ENCODE measurements around the gene CORO2B.

Gene CORO2B

DNA sequence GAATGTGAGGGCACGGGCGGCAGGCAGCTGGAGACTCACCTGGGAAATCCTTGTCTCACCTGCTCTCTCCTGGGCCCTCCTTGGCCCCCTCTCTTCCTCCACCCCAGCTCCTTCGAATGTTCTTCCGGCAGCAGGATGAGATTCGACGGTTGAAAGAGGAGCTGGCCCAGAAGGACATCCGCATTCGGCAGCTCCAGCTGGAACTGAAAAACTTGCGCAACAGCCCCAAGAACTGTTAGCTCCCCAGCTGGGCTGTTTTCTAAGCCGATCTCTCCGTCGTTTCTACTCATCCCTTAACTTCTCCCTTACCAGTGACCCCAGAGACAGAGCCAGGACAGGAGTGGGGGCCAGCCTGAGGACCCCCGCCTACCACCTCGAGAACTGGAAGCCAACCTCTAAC is 146.9 kb downstream of the CORO2B start:
- no peaks in the 10 kb centered on the region for H3K27me3 ChIP-seq (replicated peaks in 2 of 5; ENCODE audit: control insufficient read depth in 4 of 5, insufficient read depth in 5 of 5, low read length in 4 of 5)
- DNase-seq = peak in 2 of 3 donors; percentile 60 to 62
- POLR2A ChIA-PET = no interaction called here
- 40% methylated on average over 10 of the region's 14 CpGs for WGBS (ENCODE audit: insufficient coverage)
- H3K4me1 ChIP-seq (ENCODE audit: control extremely low read depth in 1 of 4, control insufficient read depth in 4 of 4, insufficient read depth in 4 of 4, low read length in 3 of 4) = peaks cover 7 to 15% (median 9%) of the 10 kb centered on the region in 4 experiments
- H3K36me3 ChIP-seq (ENCODE audit: control insufficient read depth in 4 of 4, insufficient read depth in 4 of 4, low read length in 3 of 4) = no peaks in the 10 kb centered on the region
- no peaks in the 10 kb centered on the region for H3K9me3 ChIP-seq (ENCODE audit: control extremely low read depth in 1 of 5, control insufficient read depth in 4 of 5, insufficient read depth in 2 of 5, low read depth in 1 of 5, low read length in 4 of 5)
- CTCF ChIA-PET = interaction anchor here (0.7 to 8.0 kb wide), 10 partner anchors 9 to 176 kb away, joined by 3 to 67 read pairs (median 3); no protein-coding TSS in a partner anchor
- H3K27ac ChIP-seq (ENCODE audit: insufficient read depth in 1 of 2, low read depth in 1 of 2, low read length in 2 of 2, poor library complexity in 1 of 2, severe bottlenecking in 2 of 2) = no peak overlapping the region
- no peak overlapping the region for H3K4me3 ChIP-seq (ENCODE audit: control insufficient read depth in 1 of 7, extremely low read depth in 1 of 7, insufficient read depth in 4 of 7, low read depth in 2 of 7, low read length in 6 of 7)

DNA sequence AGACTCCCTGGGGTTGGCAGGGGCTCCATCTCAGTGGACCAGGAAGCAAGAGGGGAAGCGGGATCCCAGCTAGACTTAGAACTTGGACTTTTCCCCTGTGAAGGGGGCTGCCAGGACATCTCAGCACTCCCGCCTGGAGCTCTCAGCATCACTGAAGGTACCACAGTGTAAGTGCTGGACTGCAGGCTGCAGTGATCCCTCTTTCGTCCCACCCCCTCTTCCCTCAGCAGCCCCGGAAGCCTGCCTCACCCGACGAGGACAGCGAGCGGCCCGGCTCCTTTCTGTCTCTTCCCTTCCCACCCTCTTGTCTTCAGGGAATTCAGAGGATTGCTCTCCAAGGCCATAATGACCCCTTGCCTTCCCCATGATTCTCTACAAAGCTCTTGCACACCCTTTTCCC is 147.5 kb downstream of the CORO2B start:
- POLR2A ChIA-PET = no interaction called here
- no peak overlapping the region for H3K27ac ChIP-seq (ENCODE audit: insufficient read depth in 1 of 2, low read depth in 1 of 2, low read length in 2 of 2, poor library complexity in 1 of 2, severe bottlenecking in 2 of 2)
- H3K9me3 ChIP-seq (ENCODE audit: control extremely low read depth in 1 of 5, control insufficient read depth in 4 of 5, insufficient read depth in 2 of 5, low read depth in 1 of 5, low read length in 4 of 5) = no peaks in the 10 kb centered on the region
- no peak overlapping the region for H3K4me3 ChIP-seq (ENCODE audit: control insufficient read depth in 1 of 7, extremely low read depth in 1 of 7, insufficient read depth in 4 of 7, low read depth in 2 of 7, low read length in 6 of 7)
- H3K27me3 ChIP-seq (replicated peaks in 2 of 5; ENCODE audit: control insufficient read depth in 4 of 5, insufficient read depth in 5 of 5, low read length in 4 of 5) = no peaks in the 10 kb centered on the region
- no peaks in the 10 kb centered on the region for H3K36me3 ChIP-seq (ENCODE audit: control insufficient read depth in 4 of 4, insufficient read depth in 4 of 4, low read length in 3 of 4)
- WGBS (ENCODE audit: insufficient coverage) = 97% methylated on average over 6 of the region's 9 CpGs
- CTCF ChIA-PET = interaction anchor here (0.7 to 8.0 kb wide), 7 partner anchors 25 to 176 kb away, joined by 3 to 67 read pairs (median 3); no protein-coding TSS in a partner anchor
- peaks cover 7 to 15% (median 9%) of the 10 kb centered on the region in 4 experiments for H3K4me1 ChIP-seq (ENCODE audit: control extremely low read depth in 1 of 4, control insufficient read depth in 4 of 4, insufficient read depth in 4 of 4, low read length in 3 of 4)
- no peak for DNase-seq

DNA sequence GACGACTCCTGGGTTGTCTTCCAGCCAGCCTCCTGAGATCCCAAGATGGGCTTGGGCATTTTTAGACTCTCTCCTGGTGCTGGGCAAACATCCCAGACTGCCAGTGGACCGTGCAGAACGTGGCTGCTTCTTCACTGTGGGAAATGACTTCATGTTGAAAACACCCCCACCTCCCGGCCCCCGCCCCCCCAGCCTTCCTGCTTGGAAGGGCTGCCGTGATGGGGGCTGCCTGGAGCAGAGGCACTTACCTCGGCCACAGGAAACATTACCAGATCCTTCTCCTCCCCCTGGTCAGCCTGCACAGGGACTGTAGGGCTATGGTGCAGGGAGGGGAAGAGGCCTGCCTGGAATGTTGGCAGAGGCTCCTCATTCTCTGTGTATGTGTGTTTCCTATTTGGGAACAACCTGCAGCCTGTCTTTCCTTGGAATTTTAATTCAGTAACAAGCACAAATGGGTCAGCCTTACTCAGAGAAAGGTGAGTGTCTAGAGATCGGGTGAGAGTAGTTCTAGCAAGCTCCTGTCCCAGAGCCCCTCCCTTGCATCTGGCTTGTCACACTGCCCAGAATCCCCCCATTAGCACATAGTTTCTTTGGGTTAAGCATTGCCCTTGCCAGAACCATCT is 151.1 kb downstream of the CORO2B start:
- no peak for DNase-seq
- Histone ChIP-seq H3K4me3 (ENCODE audit: control insufficient read depth in 1 of 7, extremely low read depth in 1 of 7, insufficient read depth in 4 of 7, low read depth in 2 of 7, low read length in 6 of 7) (no peak overlapping the region), H3K36me3 (ENCODE audit: control insufficient read depth in 4 of 4, insufficient read depth in 4 of 4, low read length in 3 of 4) (no peaks in the 10 kb centered on the region), H3K27ac (ENCODE audit: insufficient read depth in 1 of 2, low read depth in 1 of 2, low read length in 2 of 2, poor library complexity in 1 of 2, severe bottlenecking in 2 of 2) (no peak overlapping the region), H3K4me1 (ENCODE audit: control extremely low read depth in 1 of 4, control insufficient read depth in 4 of 4, insufficient read depth in 4 of 4, low read length in 3 of 4) (peaks cover 11 to 30% (median 17%) of the 10 kb centered on the region in 4 experiments), H3K27me3 (replicated peaks in 2 of 5; ENCODE audit: control insufficient read depth in 4 of 5, insufficient read depth in 5 of 5, low read length in 4 of 5) (no peaks in the 10 kb centered on the region), H3K9me3 (ENCODE audit: control extremely low read depth in 1 of 5, control insufficient read depth in 4 of 5, insufficient read depth in 2 of 5, low read depth in 1 of 5, low read length in 4 of 5) (no peaks in the 10 kb centered on the region)
- WGBS (ENCODE audit: insufficient coverage) = no CpG with 5 or more reads among the region's 8 CpGs
- ChIA-PET CTCF (interaction anchor here (0.9 to 8.0 kb wide), 4 partner anchors 10 to 195 kb away, joined by 3 to 67 read pairs (median 3); no protein-coding TSS in a partner anchor), POLR2A (no interaction called here)

DNA sequence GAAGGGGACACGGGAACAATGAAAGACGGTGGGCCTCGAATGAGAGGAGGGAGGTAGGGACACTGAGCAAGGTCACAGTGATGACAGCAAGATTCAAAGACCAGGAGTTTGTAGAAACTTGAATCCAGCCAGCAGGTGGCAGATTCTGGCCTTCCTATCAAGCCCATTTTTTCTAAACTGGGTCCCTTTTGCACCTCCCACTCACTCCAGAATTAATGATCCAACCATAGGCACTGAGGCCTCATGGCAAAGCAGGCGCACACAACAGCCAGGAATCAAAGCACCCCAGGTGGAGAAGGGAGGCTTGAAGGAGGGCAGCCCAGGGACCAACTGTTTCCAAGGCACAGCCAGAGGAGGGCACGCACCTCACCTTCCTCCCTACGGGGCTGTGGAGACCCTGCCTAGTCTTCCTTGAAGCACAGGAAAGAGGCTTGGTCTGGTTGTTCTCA is 151.7 kb downstream of the CORO2B start:
- peak; percentile 65 to 82 (median 74) for DNase-seq
- no peak overlapping the region for H3K27ac ChIP-seq (ENCODE audit: insufficient read depth in 1 of 2, low read depth in 1 of 2, low read length in 2 of 2, poor library complexity in 1 of 2, severe bottlenecking in 2 of 2)
- POLR2A ChIA-PET = no interaction called here
- no peak overlapping the region for H3K4me3 ChIP-seq (ENCODE audit: control insufficient read depth in 1 of 7, extremely low read depth in 1 of 7, insufficient read depth in 4 of 7, low read depth in 2 of 7, low read length in 6 of 7)
- no peaks in the 10 kb centered on the region for H3K27me3 ChIP-seq (replicated peaks in 2 of 5; ENCODE audit: control insufficient read depth in 4 of 5, insufficient read depth in 5 of 5, low read length in 4 of 5)
- no peaks in the 10 kb centered on the region for H3K9me3 ChIP-seq (ENCODE audit: control extremely low read depth in 1 of 5, control insufficient read depth in 4 of 5, insufficient read depth in 2 of 5, low read depth in 1 of 5, low read length in 4 of 5)
- peaks cover 13 to 35% (median 18%) of the 10 kb centered on the region in 4 experiments for H3K4me1 ChIP-seq (ENCODE audit: control extremely low read depth in 1 of 4, control insufficient read depth in 4 of 4, insufficient read depth in 4 of 4, low read length in 3 of 4)
- CTCF ChIA-PET = interaction anchor here (0.8 to 8.0 kb wide), 9 partner anchors 9 to 194 kb away, joined by 3 to 67 read pairs (median 5); no protein-coding TSS in a partner anchor
- H3K36me3 ChIP-seq (ENCODE audit: control insufficient read depth in 4 of 4, insufficient read depth in 4 of 4, low read length in 3 of 4) = no peaks in the 10 kb centered on the region
- WGBS (ENCODE audit: insufficient coverage) = 65% methylated on average over 6 of the region's 6 CpGs

DNA sequence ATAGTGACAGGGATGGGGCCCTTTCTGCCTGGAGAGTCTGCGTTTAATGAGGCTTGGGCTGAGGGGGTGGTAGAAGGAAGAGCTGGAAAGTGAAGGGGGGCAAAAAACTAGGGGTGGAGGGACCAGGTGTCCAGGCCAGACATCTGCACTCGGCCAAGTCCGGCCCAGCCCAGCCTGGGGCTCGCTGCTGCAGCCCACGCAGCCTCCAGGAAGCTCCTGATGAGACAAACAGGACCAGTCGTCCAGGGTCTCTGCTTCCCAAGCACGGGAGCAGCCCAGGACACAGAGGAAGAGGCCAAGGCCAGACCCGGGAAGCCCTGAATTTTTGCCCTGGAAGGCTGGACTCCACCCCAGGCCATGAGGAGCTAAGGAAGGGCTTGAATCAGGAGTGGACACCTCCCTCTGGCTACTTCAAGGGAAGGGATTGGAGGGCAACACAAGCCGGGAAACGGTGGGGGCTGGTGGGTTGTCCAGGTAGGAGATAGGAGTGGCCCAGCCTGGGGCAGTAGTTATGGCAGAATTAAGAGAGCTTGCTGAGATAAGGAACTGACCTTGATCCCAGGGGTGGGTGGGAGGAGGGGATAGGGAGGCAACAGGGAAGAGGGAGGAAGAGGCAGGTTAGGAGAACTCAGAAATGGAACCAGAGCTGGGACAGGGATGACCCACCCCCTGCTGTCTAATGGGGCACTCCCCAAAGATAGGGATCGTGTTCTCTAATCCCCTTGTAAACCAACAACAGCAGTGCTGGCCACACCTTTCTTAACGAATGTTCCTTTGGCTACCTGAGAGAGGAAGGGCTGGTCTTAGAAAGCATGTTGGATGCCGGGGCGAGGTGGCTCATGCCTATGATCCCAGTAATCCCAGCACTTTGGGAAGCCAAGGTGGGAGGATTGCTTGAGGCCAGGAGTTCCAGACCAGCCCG is 152.4 kb downstream of the CORO2B start:
- WGBS (ENCODE audit: insufficient coverage) = 81% methylated on average over 13 of the region's 15 CpGs
- H3K36me3 ChIP-seq (ENCODE audit: control insufficient read depth in 4 of 4, insufficient read depth in 4 of 4, low read length in 3 of 4) = no peaks in the 10 kb centered on the region
- H3K4me3 ChIP-seq (ENCODE audit: control insufficient read depth in 1 of 7, extremely low read depth in 1 of 7, insufficient read depth in 4 of 7, low read depth in 2 of 7, low read length in 6 of 7) = no peak overlapping the region
- H3K27me3 ChIP-seq (replicated peaks in 2 of 5; ENCODE audit: control insufficient read depth in 4 of 5, insufficient read depth in 5 of 5, low read length in 4 of 5) = no peaks in the 10 kb centered on the region
- H3K27ac ChIP-seq (ENCODE audit: insufficient read depth in 1 of 2, low read depth in 1 of 2, low read length in 2 of 2, poor library complexity in 1 of 2, severe bottlenecking in 2 of 2) = no peak overlapping the region
- POLR2A ChIA-PET = no interaction called here
- peaks cover 8 to 30% (median 14%) of the 10 kb centered on the region in 4 experiments for H3K4me1 ChIP-seq (ENCODE audit: control extremely low read depth in 1 of 4, control insufficient read depth in 4 of 4, insufficient read depth in 4 of 4, low read length in 3 of 4)
- H3K9me3 ChIP-seq (ENCODE audit: control extremely low read depth in 1 of 5, control insufficient read depth in 4 of 5, insufficient read depth in 2 of 5, low read depth in 1 of 5, low read length in 4 of 5) = no peaks in the 10 kb centered on the region
- CTCF ChIA-PET = interaction anchor here (0.8 to 8.0 kb wide), 12 partner anchors 10 to 177 kb away, joined by 3 to 67 read pairs (median 5); no protein-coding TSS in a partner anchor
- DNase-seq = no peak

DNA sequence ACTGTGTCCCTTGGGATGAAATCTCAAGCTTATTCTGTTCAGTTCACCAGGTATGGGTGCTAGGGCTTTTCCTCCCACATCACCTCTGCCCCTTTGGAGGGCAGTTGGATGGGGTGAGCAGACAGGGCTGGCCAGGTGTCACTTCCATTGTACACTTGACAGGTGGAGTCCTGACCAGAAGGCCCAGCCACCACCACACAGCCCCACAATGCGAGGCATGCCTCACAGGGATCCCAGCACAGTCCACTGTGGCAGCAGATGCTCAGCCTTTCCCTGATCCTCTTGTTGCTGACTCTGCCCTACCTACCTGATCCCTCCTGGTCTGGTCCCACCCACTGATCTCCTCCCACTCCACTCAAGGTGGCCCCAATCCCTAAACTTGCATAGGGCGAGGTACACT is 153.7 kb downstream of the CORO2B start:
- Histone ChIP-seq H3K4me1 (ENCODE audit: control extremely low read depth in 1 of 4, control insufficient read depth in 4 of 4, insufficient read depth in 4 of 4, low read length in 3 of 4) (peaks cover 7 to 27% (median 12%) of the 10 kb centered on the region in 4 experiments), H3K36me3 (ENCODE audit: control insufficient read depth in 4 of 4, insufficient read depth in 4 of 4, low read length in 3 of 4) (no peaks in the 10 kb centered on the region), H3K27me3 (replicated peaks in 2 of 5; ENCODE audit: control insufficient read depth in 4 of 5, insufficient read depth in 5 of 5, low read length in 4 of 5) (no peaks in the 10 kb centered on the region), H3K4me3 (ENCODE audit: control insufficient read depth in 1 of 7, extremely low read depth in 1 of 7, insufficient read depth in 4 of 7, low read depth in 2 of 7, low read length in 6 of 7) (no peak overlapping the region), H3K9me3 (ENCODE audit: control extremely low read depth in 1 of 5, control insufficient read depth in 4 of 5, insufficient read depth in 2 of 5, low read depth in 1 of 5, low read length in 4 of 5) (no peaks in the 10 kb centered on the region), H3K27ac (ENCODE audit: insufficient read depth in 1 of 2, low read depth in 1 of 2, low read length in 2 of 2, poor library complexity in 1 of 2, severe bottlenecking in 2 of 2) (no peak overlapping the region)
- no peak for DNase-seq
- ChIA-PET CTCF (interaction anchor here (1.3 to 8.0 kb wide), 6 partner anchors 48 to 178 kb away, joined by 4 to 67 read pairs (median 6); no protein-coding TSS in a partner anchor), POLR2A (interaction anchor here (0.5 kb wide), 1 partner anchor 87 kb away, joined by 7 read pairs; no protein-coding TSS in a partner anchor)
- WGBS (ENCODE audit: insufficient coverage) = 100% methylated on average over 2 of the region's 2 CpGs

Measured in common myeloid progenitor, CD34-positive (primary cell).